Testis (tissue), 3 donors: ENCODE measurements around the gene RAX2. TPM values are rescaled to one million over a fixed set of nuclear protein-coding genes. Genes with fewer than 3 reads are reported as not detected.

Experiments used
- DNase-seq: peaks from one replicate; pipeline ENCODE4 v3.0.0-alpha.2; 2019
- H3K27ac ChIP-seq, 2 donors: fragments of 200-600 bp; sonication (generic); one replicate each; pipeline ENCODE4 v1.5.1; 2019
- H3K27me3 ChIP-seq: fragments of 200-600 bp; sonication (generic); one replicate; pipeline ENCODE4 v1.5.1; 2019
- H3K36me3 ChIP-seq: fragments of 200-600 bp; sonication (generic); one replicate; pipeline ENCODE4 v1.5.1; 2017; ENCODE audit warnings: low read depth; ENCODE audit errors: missing control alignments
- H3K4me1 ChIP-seq: fragments of 200-600 bp; sonication (generic); one replicate; pipeline ENCODE4 v1.5.1; 2019
- H3K4me3 ChIP-seq, 2 donors: fragments of 200-600 bp; sonication (generic); one replicate each; pipeline ENCODE4 v1.5.1; 2017 to 2019
- H3K9me3 ChIP-seq: fragments of 200-600 bp; sonication (generic); one replicate; pipeline ENCODE4 v1.5.1; 2017
- POLR2A ChIP-seq: fragments of 450-650 bp; IDR thresholded peaks from one replicate; pipeline ENCODE4 v1.6.1; 2017; ENCODE audit warnings: antibody characterized with exemption, mild to moderate bottlenecking, moderate library complexity
- WGBS, 2 donors: methylation state at CpG; one replicate each; pipeline ENCODE4 v1.1.5; 2018; 5-methylcytosine and 5-hydroxymethylcytosine counted together
- intact Hi-C: fragments of 100-400 bp; cut with DNase I; formaldehyde crosslinking; loops from one replicate; pipeline ENCODE4 v1.15.1; 2023; ENCODE audit warnings: low total_unique reads
- polyA plus RNA-seq: library from polyadenylated mRNA; stranded (reverse); fragments of 350-450 nt; fragmentation: Illumina TruSeq; extraction: RNeasy Lipid Tissue Mini Kit (QIAGEN cat#74804); gene quantifications from one replicate; pipeline ENCODE4 v1.2.3, GENCODE V29; 2014; ENCODE audit warnings: low read depth, low replicate concordance; ENCODE audit not compliant: insufficient read depth
- total RNA-seq, 2 donors: library from RNA; depleted of rRNA; stranded (reverse); fragments of >200 nt; gene quantifications; one replicate each; pipeline ENCODE4 v1.2.3, GENCODE V29; 2016
- TF ChIP-seq, protein P1 (sequence below), 3 experiments: fragments of 450-650 bp in 2 of 3; fragments of 200-600 bp in 1 of 3; sonication (generic) in 1 of 3; IDR thresholded peaks; one replicate each; pipeline ENCODE4 v1.5.1; 2016 to 2019; ENCODE audit warnings: antibody characterized with exemption in 3 of 3, mild to moderate bottlenecking in 2 of 3, moderate library complexity in 1 of 3

The RAX2 gene
- total and polyA plus RNA-seq, 3 donors from 2014 or later, result 0.24 TPM; not detected in 2

DNA sequence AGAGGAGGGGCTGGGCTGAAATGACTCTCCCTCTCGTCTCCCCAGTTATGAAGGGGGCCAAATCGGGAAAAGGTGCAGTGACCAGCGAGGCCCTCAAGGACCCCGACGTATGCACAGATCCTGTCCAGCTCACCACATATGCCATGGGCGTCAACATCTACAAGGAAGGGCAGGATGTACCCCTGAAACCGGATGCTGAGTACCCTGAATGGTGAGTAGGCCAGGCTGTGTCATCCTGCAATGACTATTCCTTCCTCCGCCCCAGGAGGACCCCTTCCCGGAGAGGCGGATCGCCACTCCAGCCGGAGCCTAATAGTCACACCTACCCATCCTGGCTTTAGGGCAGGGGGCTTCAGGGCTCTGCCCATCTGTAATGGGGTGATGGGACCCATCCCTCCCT is 6.9 kb downstream of the RAX2 start:
- DNase-seq, result no peak
- peaks cover 9% of the 10 kb centered on the region for H3K4me1 ChIP-seq
- H3K27me3 ChIP-seq, result no peaks in the 10 kb centered on the region
- no peaks in the 10 kb centered on the region for H3K36me3 ChIP-seq
- intact Hi-C loops, result no loop called here
- no peaks in the 10 kb centered on the region for H3K9me3 ChIP-seq
- WGBS, 2 donors, result 90 to 93% methylated on average over 12 of the region's 12 CpGs
- H3K27ac ChIP-seq, result no peak overlapping the region
- H3K4me3 ChIP-seq, result no peak overlapping the region
- TF ChIP-seq, protein P1, sequence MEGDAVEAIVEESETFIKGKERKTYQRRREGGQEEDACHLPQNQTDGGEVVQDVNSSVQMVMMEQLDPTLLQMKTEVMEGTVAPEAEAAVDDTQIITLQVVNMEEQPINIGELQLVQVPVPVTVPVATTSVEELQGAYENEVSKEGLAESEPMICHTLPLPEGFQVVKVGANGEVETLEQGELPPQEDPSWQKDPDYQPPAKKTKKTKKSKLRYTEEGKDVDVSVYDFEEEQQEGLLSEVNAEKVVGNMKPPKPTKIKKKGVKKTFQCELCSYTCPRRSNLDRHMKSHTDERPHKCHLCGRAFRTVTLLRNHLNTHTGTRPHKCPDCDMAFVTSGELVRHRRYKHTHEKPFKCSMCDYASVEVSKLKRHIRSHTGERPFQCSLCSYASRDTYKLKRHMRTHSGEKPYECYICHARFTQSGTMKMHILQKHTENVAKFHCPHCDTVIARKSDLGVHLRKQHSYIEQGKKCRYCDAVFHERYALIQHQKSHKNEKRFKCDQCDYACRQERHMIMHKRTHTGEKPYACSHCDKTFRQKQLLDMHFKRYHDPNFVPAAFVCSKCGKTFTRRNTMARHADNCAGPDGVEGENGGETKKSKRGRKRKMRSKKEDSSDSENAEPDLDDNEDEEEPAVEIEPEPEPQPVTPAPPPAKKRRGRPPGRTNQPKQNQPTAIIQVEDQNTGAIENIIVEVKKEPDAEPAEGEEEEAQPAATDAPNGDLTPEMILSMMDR (IDR thresholded peaks at IDR 0.05), result no peak
- TF ChIP-seq POLR2A, result no peak

DNA sequence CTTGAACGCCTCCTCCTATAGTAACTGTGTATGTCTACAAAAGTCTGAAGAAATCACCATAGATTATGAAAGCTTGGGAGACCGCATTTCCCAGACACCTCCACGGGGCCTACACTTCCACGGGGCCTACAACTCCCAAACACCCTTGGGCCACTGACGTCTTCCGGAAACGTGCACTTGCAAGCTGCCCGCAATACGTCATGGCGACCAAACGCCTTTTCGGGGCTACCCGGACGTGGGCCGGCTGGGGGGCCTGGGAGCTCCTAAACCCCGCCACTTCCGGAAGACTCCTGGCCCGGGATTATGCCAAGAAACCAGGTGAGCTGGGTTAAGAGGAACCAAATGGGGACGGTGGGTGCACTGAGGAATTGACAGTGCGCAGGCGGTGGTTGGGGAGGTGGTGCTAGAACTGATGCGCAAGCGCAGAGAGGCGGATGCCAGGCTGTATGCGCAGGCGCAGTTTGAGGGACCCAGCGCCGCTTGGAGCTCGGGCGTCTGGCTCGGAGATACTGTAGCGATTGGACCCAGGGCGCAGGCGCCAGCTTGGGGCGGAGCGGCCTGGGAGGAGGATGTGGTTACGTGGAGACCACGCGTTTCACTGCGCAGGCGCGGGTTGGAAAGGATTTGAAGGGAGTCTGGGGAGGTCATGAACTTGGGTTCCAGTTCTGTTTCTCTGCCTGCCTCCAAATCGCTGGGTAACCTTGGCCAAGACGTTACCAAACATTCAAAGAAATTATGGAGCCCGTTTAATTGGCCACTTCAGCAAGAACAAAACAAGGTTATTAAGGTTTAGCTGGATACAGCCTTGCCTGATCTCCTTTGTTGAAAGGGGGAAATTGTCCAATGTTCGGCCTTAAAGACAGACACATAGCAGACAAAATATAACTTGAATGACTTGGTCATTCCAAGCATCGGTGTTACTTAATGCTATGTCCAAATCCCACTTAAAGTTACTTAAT is 9.2 kb downstream of the RAX2 start, which contains the start of gene MRPL54:
TSS of gene MRPL54 (plus strand) at position 182 of the 959 bp plus-strand sequence. CDS start at position 201, 19 bp downstream.
- Histone ChIP-seq H3K27me3 (no peaks in the 10 kb centered on the region), H3K27ac (peak within 1 kb of the TSS; percentile 98), H3K36me3 (no peaks in the 10 kb centered on the region), H3K4me1 (peaks cover 9% of the 10 kb centered on the region), H3K4me3 (peak within 1 kb of the TSS; percentile 84 to 86), H3K9me3 (no peaks in the 10 kb centered on the region)
- 2 to 3% methylated on average over 32 to 47 of the region's 47 CpGs for WGBS, 2 donors
- no peak for TF ChIP-seq POLR2A
- TF ChIP-seq, protein P1 (IDR thresholded peaks at IDR 0.05), result peak in 1 of 3 experiments; percentile 11
- intact Hi-C loops, result no loop called here
- peak; percentile 99 for DNase-seq

DNA sequence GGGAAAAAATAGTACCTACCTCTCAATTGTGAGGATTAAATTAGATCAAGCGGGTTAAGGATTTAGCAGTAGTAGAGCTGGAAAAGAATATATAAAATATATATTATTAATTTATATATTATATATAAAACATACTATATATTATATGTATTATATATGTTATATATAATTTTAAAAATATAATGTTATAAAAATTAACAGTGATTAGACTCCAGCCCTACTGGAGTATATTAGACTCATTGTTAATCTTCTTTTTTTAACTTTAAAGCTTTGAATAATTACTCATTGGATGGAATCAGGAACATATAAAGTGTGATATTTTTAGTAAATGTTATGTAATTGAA is 9.9 kb downstream of the RAX2 start:
- TF ChIP-seq, protein P1 (IDR thresholded peaks at IDR 0.05), result no peak
- Histone ChIP-seq H3K4me3 (peak overlapping the region; percentile 66 to 84), H3K27me3 (no peaks in the 10 kb centered on the region), H3K27ac (peak overlapping the region; percentile 98), H3K4me1 (peaks cover 9% of the 10 kb centered on the region), H3K9me3 (no peaks in the 10 kb centered on the region), H3K36me3 (no peaks in the 10 kb centered on the region)
- no peak for DNase-seq
- 39 to 51% methylated on average over 1 of the region's 1 CpG for WGBS, 2 donors
- intact Hi-C loops, result no loop called here

DNA sequence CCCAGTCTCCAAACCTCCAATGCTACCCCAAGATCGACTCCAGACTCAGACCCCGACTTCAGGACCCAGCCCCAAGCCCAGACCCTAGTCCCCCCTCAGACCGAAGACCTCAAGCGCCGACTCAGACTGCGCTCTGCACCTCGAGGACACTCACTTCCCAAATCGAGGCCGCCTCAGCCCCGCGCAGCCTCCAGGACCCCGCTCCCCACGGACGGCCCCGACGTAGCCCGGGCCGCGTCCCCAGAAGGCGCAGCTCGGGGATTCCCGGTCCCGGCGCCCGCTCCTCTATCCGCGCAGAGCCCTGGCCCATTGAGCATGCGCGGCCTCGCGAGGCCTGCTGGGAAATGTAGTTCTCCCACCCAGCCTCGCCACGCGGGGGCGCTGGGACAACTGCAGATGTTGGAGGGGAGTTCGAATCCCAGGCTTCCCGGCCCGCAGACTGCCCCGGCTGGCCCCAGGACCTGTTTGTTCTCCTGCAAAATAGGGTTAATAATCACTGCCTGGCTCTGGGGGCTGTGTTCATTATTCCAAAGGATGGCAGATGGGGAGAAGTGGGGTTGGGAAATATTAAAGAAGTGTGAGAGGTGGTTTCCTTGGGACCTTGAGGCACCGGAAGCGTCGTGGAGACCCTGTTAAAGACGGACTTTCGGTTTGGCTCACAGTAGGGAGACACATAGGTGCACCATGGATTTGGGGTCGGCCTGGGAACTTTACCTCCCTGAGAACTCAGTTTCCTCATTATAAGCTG is 10.5 kb downstream of the RAX2 start, which contains the start of gene APBA3:
TSS of gene APBA3 (minus strand) at position 311 of the 748 bp plus-strand sequence. CDS start 1,428 bp downstream, outside the sequence.
- DNase-seq, result peak; percentile 94
- H3K27me3 ChIP-seq, result no peaks in the 10 kb centered on the region
- TF ChIP-seq POLR2A, result no peak
- TF ChIP-seq, protein P1 (IDR thresholded peaks at IDR 0.05), result peak; percentile 80 to 89 (median 85)
- H3K27ac ChIP-seq, result peak within 1 kb of the TSS; percentile 98
- intact Hi-C loops, result no loop called here
- 5 to 6% methylated on average over 15 to 45 of the region's 45 CpGs for WGBS, 2 donors
- H3K4me3 ChIP-seq, result peak within 1 kb of the TSS; percentile 84 to 86
- no peaks in the 10 kb centered on the region for H3K36me3 ChIP-seq
- H3K4me1 ChIP-seq, result peaks cover 9% of the 10 kb centered on the region
- H3K9me3 ChIP-seq, result no peaks in the 10 kb centered on the region
